Muscle layer of colon (tissue), 2 donors: Measurements from ENCODE around the gene CLSTN3.
"Not testable (repeated sequence)": the region's sequence is repeated elsewhere in the genome, so short reads cannot be mapped to it uniquely, and the experiment has no call there.

Experiments used
- H3K27ac ChIP-seq: one replicate; pipeline ENCODE4 v1.7.0; 2013; ENCODE audit warnings: low read depth, mild to moderate bottlenecking, low read length, moderate library complexity
- H3K27me3 ChIP-seq, 2 donors: one replicate each; pipeline ENCODE4 v1.7.0; 2013; ENCODE audit warnings: low read length in 2 of 2, mild to moderate bottlenecking in 2 of 2; ENCODE audit not compliant: insufficient read depth in 2 of 2, control insufficient read depth in 1 of 2
- H3K36me3 ChIP-seq: one replicate; pipeline ENCODE4 v1.7.0; 2013; ENCODE audit warnings: mild to moderate bottlenecking, low read length; ENCODE audit not compliant: insufficient read depth
- H3K4me1 ChIP-seq: one replicate; pipeline ENCODE4 v1.7.0; 2013; ENCODE audit warnings: mild to moderate bottlenecking, low read length; ENCODE audit not compliant: insufficient read depth
- H3K4me3 ChIP-seq, 2 donors: one replicate each; pipeline ENCODE4 v1.7.0; 2013; ENCODE audit warnings: low read length in 2 of 2, low read depth in 1 of 2, mild to moderate bottlenecking in 1 of 2, moderate library complexity in 1 of 2
- H3K9ac ChIP-seq: one replicate; pipeline ENCODE4 v1.7.0; 2013; ENCODE audit warnings: low read length
- H3K9me3 ChIP-seq: one replicate; pipeline ENCODE4 v1.7.0; 2013; ENCODE audit warnings: mild to moderate bottlenecking, low read length
- donor health status: abdominal sarcoma.
- donor health status: Adenocarcinoma of cecum.

CLSTN3 gene

DNA sequence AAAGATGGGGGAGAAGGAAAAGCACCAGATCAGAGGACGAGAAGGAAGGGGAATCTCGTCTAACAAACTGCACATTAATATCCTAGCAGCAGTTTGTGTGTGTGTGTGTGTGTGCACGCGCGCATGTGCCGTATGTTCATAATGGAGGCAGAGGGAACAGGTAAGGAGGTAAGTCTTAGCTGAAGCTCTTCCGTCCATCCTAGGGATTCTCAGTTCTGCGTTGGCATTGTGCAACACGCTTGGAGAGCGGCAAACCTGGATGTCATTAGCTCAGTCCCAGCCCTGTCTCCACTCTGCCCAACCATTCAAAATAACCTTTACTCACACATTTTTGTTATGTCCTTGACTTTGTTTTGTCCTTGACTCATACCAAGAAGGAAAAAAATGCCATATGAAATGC is 36.3 kb upstream of the CLSTN3 start:
- Histone ChIP-seq H3K9ac (no peak overlapping the region), H3K27ac (no peak overlapping the region)

DNA sequence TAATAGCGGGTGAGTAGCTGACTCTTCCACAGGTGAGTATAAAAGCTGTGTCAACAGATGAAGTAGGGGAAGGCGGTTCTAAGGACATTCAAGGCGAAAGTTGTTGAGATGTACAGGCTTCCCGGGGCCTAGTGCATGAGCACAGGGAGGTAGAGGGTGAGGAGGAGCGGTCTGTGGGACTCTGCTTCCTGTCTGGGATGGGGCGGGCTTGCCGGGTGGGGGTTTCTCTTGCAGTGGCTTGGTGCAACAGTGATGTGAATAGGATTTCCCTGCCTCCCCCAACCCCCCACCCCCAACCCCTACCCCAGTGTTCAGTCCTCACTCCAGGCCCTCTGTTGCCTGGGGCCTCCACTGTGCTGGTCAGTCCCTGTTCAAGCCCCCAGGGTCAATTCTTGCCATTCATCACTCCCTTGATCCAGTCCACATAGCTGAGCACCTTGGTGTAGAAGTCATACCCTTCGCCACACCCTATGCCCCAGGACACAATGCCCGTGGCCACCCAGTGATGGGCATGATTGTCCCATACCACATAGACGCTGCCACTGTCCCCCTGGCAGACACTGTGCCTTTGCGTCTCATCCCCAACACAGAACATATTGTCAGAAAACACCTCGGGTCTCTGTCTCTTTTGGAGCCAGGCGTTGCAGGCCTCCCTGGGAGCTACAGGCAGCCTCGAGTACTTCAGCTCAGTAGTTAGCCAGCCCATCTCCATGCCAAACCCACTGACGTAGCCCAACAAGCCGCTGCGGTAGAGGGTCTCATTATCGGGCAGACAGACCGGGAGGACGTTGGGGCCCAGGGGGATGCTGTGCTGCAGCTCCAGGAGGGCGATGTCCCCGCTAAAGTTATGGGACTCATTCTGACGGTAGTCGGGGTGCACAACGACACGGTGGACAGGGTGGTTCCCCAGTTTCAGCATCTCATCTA is 33.9 kb upstream of the CLSTN3 start:
- Histone ChIP-seq H3K36me3 (peaks cover 6% of the 10 kb centered on the region), H3K9me3 (no peaks in the 10 kb centered on the region), H3K9ac (no peak overlapping the region), H3K4me3 (no peak overlapping the region), H3K27me3 (no peaks in the 10 kb centered on the region), H3K4me1 (peaks cover 11% of the 10 kb centered on the region), H3K27ac (no peak overlapping the region)

More for the DNA sequence above, 36.3 kb upstream of the CLSTN3 start:
- H3K4me1 ChIP-seq = peaks cover 25% of the 10 kb centered on the region
- H3K4me3 ChIP-seq = no peak overlapping the region
- peaks cover 15% of the 10 kb centered on the region for H3K36me3 ChIP-seq
- H3K27me3 ChIP-seq = no peaks in the 10 kb centered on the region
- H3K9me3 ChIP-seq = no peaks in the 10 kb centered on the region

DNA sequence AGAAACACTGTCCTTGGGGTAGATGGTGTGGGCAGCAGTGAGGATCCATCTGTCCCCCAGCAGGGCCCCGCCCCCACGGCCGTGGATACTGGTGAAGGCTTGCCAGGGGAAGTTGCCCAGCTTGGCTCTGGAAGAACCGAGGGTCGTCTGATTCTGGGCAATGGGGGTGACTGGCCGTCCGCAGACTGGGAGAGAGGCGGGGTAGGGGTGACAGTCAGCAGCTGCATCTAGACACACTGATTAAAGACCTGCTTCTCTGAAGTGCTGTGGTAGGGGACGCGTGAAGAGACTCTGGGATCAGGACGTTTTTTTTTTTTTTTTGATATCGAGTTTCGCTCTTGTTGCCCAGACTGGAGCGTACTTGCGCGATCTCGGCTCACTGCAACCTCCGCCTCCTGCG is 33.2 kb upstream of the CLSTN3 start:
- H3K36me3 ChIP-seq = peaks cover 6% of the 10 kb centered on the region
- H3K4me1 ChIP-seq = peaks cover 6% of the 10 kb centered on the region
- H3K9me3 ChIP-seq = no peaks in the 10 kb centered on the region
- H3K27ac ChIP-seq = no peak overlapping the region
- H3K4me3 ChIP-seq = no peak overlapping the region
- H3K27me3 ChIP-seq = no peaks in the 10 kb centered on the region
- no peak overlapping the region for H3K9ac ChIP-seq

DNA sequence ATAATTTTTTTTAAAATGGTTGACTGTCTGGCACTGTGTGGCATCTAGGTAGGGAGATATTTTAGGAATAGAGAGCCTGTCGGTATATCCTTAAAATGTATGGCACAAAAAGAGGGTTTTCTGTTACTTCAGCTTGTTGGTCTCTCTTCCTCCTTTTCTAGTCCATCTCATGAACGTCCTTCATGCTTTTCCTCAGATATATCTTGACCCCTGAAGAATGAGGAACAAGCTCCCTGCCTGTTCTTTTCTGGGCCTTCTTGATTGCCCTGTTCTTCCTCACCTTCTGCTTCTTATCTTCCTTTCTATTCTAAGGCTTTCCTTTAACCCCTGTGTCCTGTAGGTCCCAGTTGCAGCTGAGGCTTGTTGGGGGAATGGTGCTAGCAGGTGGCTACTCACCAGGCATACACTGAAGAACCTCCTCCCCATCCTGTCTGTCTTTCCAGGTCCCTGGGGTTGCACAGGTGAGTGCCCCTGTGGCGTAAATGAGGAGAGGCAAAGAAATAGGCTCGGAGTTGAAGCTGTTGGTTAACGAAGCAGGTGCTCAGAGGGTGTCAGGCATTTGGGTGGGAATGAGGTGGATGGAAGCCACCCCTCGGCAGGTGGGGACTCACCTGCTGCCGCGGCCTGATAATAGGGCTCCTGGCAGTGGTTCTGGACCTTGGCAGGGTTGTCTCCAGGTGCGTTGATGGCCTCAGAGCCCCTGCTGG is 30.7 kb upstream of the CLSTN3 start:
- H3K9ac ChIP-seq = no peak overlapping the region
- no peaks in the 10 kb centered on the region for H3K9me3 ChIP-seq
- H3K27ac ChIP-seq = no peak overlapping the region
- H3K4me1 ChIP-seq = no peaks in the 10 kb centered on the region
- no peaks in the 10 kb centered on the region for H3K27me3 ChIP-seq
- H3K36me3 ChIP-seq = peaks cover 18% of the 10 kb centered on the region
- H3K4me3 ChIP-seq = no peak overlapping the region

DNA sequence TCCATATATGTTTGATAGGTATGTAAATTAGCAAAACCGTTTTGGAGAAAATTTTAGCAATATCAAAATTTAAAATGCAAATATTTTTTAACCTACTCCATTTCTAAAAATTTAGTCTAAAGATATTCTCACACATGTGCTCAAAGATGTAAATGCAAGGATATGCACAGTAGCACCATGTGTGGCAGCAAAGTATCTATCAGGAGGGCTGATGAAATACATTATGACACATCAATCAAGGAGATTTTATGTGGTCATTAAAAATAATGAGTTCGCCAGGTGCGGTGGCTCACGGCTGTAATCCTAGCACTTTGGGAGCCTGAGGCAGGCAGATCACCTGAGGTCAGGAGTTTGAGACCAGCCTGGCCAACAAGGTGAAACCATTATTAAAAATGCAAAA is 29.9 kb upstream of the CLSTN3 start:
- Histone ChIP-seq H3K27ac (no peak overlapping the region), H3K27me3 (no peaks in the 10 kb centered on the region), H3K4me3 (no peak overlapping the region), H3K4me1 (no peaks in the 10 kb centered on the region), H3K9ac (no peak overlapping the region), H3K9me3 (no peaks in the 10 kb centered on the region), H3K36me3 (peaks cover 20% of the 10 kb centered on the region)

DNA sequence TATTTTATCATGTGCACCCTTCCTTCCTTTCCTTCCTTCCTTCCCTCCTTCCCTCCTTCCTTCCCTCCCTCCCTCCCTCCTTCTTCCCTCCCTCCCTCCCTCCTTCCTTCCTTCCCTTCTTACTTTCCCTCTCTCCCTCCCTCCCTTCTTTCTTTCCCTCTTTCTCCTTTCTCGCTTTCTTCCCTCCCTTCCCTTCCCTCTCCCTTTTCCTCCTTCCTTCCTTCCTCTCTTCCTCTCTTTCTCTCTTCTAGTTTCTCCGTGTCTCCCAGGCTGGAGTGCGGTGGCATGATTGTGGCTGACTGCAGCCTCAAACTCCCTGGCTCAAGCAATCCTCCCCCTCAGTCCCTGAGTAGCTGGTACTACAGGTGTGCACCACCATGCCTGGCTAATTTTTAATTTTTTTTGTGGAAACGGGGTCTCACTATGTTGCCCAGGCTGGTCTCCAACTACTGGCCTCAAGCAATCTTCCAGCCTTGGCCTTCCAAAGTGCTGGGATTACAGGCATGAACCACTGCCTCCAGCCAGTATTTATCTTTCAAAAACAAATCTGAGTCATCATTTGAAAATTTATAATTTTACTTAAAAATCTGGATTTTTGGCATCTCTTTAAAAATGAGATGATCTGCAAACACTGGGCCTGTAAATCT is 29.0 kb upstream of the CLSTN3 start:
- Histone ChIP-seq H3K4me1 (no peaks in the 10 kb centered on the region), H3K9ac (no peak overlapping the region), H3K36me3 (peaks cover 20% of the 10 kb centered on the region), H3K27me3 (no peaks in the 10 kb centered on the region), H3K4me3 (no peak overlapping the region), H3K27ac (no peak overlapping the region), H3K9me3 (no peaks in the 10 kb centered on the region)

DNA sequence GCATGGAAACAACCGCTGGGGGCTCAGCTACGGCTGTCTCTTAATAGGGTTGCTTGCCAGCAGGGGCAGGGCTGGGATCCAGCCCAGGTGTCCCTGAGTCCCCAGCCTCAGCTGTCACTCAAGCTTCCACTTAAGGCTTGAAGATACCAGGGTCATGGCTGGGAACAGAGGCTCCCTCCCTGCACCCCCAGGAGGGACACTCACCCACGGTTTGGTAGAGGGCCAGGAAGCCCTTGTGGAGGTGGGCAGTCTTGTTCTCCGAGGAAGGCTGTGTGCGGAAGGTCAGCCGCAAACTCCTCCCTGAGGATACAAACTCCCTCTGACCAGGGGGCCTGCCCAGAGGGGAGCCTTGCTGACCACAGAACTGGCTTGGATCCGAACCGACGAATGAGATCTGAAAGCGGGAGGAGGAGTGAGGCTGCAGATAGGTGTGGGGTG is 28.5 kb upstream of the CLSTN3 start:
- H3K27me3 ChIP-seq = no peaks in the 10 kb centered on the region
- peaks cover 20% of the 10 kb centered on the region for H3K36me3 ChIP-seq
- no peak overlapping the region for H3K4me3 ChIP-seq
- H3K9me3 ChIP-seq = no peaks in the 10 kb centered on the region
- no peaks in the 10 kb centered on the region for H3K4me1 ChIP-seq
- H3K27ac ChIP-seq = no peak overlapping the region
- no peak overlapping the region for H3K9ac ChIP-seq

DNA sequence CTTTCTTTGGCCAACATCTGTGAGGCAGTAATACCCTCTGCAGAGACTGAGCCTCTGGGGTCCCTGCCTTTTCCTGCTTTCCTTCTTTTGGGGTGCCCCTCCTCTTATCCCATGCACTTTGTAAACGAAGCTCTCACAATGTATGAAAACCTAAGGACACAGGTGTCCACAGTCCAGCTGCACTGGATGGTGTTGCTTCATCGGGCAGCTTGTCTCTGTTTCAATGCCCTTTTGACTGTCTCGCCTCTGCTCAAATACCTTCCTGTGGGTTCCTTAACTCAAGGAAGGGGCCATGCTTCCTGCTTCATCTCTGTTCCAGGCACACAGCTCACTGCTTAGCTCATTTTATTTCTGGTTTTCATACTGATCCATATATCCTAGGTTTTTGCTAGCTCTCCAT is 27.6 kb upstream of the CLSTN3 start:
- no peaks in the 10 kb centered on the region for H3K9me3 ChIP-seq
- H3K36me3 ChIP-seq = peaks cover 20% of the 10 kb centered on the region
- H3K4me1 ChIP-seq = peaks cover 2% of the 10 kb centered on the region
- H3K9ac ChIP-seq = no peak overlapping the region
- no peaks in the 10 kb centered on the region for H3K27me3 ChIP-seq
- H3K27ac ChIP-seq = no peak overlapping the region
- no peak overlapping the region for H3K4me3 ChIP-seq

DNA sequence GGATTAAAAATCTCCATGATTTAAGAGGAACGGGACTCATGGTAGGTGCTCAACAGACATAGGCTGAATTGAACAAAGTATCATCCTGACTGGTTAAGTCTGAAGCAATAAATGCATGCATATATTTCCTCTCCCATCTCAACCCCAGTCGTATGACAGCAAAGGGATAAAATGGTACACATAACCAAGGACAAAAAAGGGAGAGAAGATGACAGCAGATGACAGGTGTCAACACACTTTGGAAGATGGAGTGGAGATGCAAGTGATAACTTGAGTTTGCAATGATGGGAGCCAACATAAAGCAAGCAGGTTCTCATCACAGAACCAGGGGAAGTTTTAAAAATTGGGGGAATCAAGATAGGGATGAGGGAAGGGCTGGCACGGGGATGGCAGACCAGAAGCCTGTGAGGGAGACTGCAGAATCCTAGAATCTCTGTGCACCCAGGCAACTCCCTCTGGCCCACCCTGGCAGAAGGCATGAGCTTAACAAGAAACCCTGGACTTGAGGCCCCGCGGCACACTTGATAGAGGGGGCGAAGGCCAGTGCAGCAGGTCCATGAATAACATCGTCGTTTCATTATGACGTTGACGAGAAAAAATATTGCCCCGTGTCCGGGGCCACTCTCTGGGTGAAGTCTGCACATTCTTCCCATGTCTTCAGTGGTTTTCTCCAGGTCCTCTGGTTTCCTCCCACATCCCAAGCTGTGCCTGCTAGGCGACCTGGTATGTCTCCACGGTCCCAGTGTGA is 26.2 kb upstream of the CLSTN3 start:
- H3K9me3 ChIP-seq = no peaks in the 10 kb centered on the region
- peaks cover 20% of the 10 kb centered on the region for H3K36me3 ChIP-seq
- no peak overlapping the region for H3K4me3 ChIP-seq
- H3K4me1 ChIP-seq = peaks cover 5% of the 10 kb centered on the region
- no peak overlapping the region for H3K27ac ChIP-seq
- H3K9ac ChIP-seq = no peak overlapping the region
- H3K27me3 ChIP-seq = no peaks in the 10 kb centered on the region

DNA sequence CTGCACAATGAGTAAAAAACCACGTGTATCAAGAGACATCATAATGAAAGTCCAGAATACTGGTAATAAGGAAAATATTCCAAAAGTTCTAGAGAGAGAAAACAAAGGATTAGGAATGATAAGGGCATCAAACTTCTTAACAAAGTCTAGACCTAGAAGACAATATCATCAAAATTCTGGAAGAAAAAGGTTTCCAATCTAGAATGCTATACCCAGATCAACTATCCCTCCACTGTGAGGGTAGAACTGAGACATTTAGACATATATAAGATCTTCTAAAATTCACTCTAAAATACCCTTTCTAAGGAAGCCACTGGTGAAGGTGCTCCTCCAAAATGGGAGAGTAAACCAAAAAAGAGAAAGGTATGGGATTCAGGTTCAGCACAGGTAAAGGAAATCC is 24.1 kb upstream of the CLSTN3 start:
- Histone ChIP-seq H3K27ac (no peak overlapping the region), H3K36me3 (peaks cover 13% of the 10 kb centered on the region), H3K4me1 (peaks cover 10% of the 10 kb centered on the region), H3K9me3 (no peaks in the 10 kb centered on the region), H3K4me3 (no peak overlapping the region), H3K9ac (no peak overlapping the region), H3K27me3 (no peaks in the 10 kb centered on the region)

DNA sequence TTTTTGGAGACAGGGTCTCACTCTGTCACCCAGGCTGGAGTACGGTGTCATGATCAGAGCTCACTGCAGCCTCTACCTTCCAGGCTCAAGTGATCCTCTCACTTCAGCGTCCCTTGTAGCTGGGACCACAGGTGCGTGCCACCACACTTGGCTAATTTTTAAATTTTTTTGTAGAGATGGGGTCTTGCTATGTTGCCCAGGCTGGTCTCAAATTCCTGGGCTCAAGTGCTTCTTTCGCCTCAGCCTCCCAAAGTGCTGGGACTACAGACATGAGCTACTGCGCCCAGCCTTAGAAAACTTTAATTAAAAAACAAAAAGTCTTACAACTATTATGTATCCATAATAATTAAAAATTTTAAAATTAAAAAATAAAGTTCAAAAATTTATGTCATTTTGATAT is 23.0 kb upstream of the CLSTN3 start:
- not testable (repeated sequence) for H3K4me3 ChIP-seq, H3K9me3 ChIP-seq, H3K9ac ChIP-seq, H3K27ac ChIP-seq, H3K27me3 ChIP-seq
- Histone ChIP-seq H3K4me1 (peaks cover 10% of the 10 kb centered on the region), H3K36me3 (peaks cover 13% of the 10 kb centered on the region)
